Neural progenitor cell (in vitro differentiated cells): ENCODE data around the gene ADAM10. TPM values are rescaled to one million over a fixed set of nuclear protein-coding genes. Genes with fewer than 3 reads are reported as not detected.
"Not testable (repeated sequence)": the region's sequence is repeated elsewhere in the genome, so short reads cannot be mapped to it uniquely, and the experiment has no call there.

Source experiments
- DNase-seq: peaks from one replicate; pipeline ENCODE4 v3.0.0-alpha.2; 2016; ENCODE audit warnings: low spot score
- H2AFZ ChIP-seq: fragments of 200-600 bp; sonication (generic); replicated peaks from 2 replicates; pipeline ENCODE4 v1.6.1; 2016; ENCODE audit warnings: antibody characterized with exemption
- H3F3A ChIP-seq: fragments of 200-600 bp; sonication (generic); 2 replicates; pipeline ENCODE4 v1.6.1; 2016; ENCODE audit warnings: antibody characterized with exemption, low read depth
- H3K27ac ChIP-seq: fragments of 200-600 bp; sonication (generic); 2 replicates; pipeline ENCODE4 v1.5.1; 2016; ENCODE audit warnings: mild to moderate bottlenecking
- H3K27me3 ChIP-seq: fragments of 200-600 bp; sonication (generic); 2 replicates; pipeline ENCODE4 v1.6.1; 2016; ENCODE audit warnings: mild to moderate bottlenecking, moderate library complexity
- H3K36me3 ChIP-seq: fragments of 200-600 bp; sonication (generic); 2 replicates; pipeline ENCODE4 v1.5.1; 2016
- H3K4me1 ChIP-seq: fragments of 200-600 bp; sonication (generic); 2 replicates; pipeline ENCODE4 v1.6.1; 2016; ENCODE audit warnings: mixed run types
- H3K4me2 ChIP-seq: fragments of 200-600 bp; sonication (generic); 2 replicates; pipeline ENCODE4 v1.6.1; 2016
- H3K4me3 ChIP-seq: fragments of 200-600 bp; sonication (generic); 2 replicates; pipeline ENCODE4 v1.5.1; 2016
- H3K79me2 ChIP-seq: fragments of 200-600 bp; sonication (generic); 2 replicates; pipeline ENCODE4 v1.6.1; 2016; ENCODE audit warnings: low read depth
- H3K9ac ChIP-seq: fragments of 200-600 bp; sonication (generic); 2 replicates; pipeline ENCODE4 v1.6.1; 2016
- H3K9me3 ChIP-seq: fragments of 200-600 bp; sonication (generic); 2 replicates; pipeline ENCODE4 v1.5.1; 2016; ENCODE audit warnings: low read depth
- H4K20me1 ChIP-seq: fragments of 200-600 bp; sonication (generic); 2 replicates; pipeline ENCODE4 v1.6.1; 2016; ENCODE audit warnings: low read depth
- H3K27ac Mint-ChIP-seq: 3 replicates; pipeline ENCODE4 v1.8.0; 2021; ENCODE audit warnings: mixed read lengths
- H3K27me3 Mint-ChIP-seq: 2 replicates; pipeline ENCODE4 v1.8.0; 2022; ENCODE audit warnings: low read depth, mild to moderate bottlenecking, inconsistent platforms, moderate library complexity, mixed read lengths; ENCODE audit not compliant: insufficient read depth
- H3K36me3 Mint-ChIP-seq: 3 replicates; pipeline ENCODE4 v1.8.0; 2021; ENCODE audit warnings: mixed read lengths
- H3K4me1 Mint-ChIP-seq: 3 replicates; pipeline ENCODE4 v1.8.0; 2021; ENCODE audit warnings: mixed read lengths
- H3K4me3 Mint-ChIP-seq: 3 replicates; pipeline ENCODE4 v1.8.0; 2021; ENCODE audit warnings: mild to moderate bottlenecking, moderate library complexity, mixed read lengths
- H3K9me3 Mint-ChIP-seq: 3 replicates; pipeline ENCODE4 v1.8.0; 2020; ENCODE audit warnings: mixed read lengths
- EZH2 ChIP-seq: fragments of 200-600 bp; sonication (generic); IDR thresholded peaks from 2 replicates; pipeline ENCODE4 v1.6.1; 2017; ENCODE audit warnings: antibody characterized with exemption, mild to moderate bottlenecking, moderate library complexity
- EZH2phosphoT487 ChIP-seq: fragments of 200-600 bp; sonication (generic); IDR thresholded peaks from 2 replicates; pipeline ENCODE4 v1.6.1; 2017; ENCODE audit warnings: antibody characterized with exemption
- total RNA-seq: library from RNA; depleted of rRNA; stranded (reverse); fragments of >200 nt; gene quantifications from 2 replicates; pipeline ENCODE4 v1.2.3, GENCODE V29; 2015; ENCODE audit warnings: low replicate concordance
- TF ChIP-seq, protein P1 (sequence below): fragments of 200-600 bp; sonication (generic); IDR thresholded peaks from 2 replicates; pipeline ENCODE4 v1.5.1; 2017; ENCODE audit warnings: antibody characterized with exemption, mild to moderate bottlenecking

ADAM10 gene
- total RNA-seq, 1 donor from 2014 or later, result 153 TPM

DNA sequence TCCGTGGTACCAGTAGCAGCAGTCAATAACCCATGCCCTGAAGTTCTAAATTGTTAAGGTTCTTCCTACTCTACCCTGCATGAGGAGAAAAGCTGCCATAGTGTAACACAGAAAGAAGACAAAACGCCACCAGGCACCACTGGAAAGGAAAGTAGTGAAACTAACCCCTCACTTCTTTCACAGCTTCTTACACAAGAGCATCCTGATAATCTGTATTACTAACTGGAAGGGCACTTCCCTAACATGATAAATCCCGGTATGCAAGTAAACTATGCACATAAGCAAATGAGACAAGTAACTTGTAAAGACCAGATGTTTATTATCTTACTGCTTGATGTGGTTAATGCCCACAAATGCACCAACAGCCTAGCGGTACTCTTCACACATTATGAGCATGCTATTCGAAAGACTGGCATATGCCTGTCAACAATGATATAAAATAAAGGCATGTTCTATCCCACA, 141.3 kb downstream of the ADAM10 start:
- no peak for TF ChIP-seq EZH2
- TF ChIP-seq EZH2phosphoT487, result no peak
- TF ChIP-seq, protein P1, sequence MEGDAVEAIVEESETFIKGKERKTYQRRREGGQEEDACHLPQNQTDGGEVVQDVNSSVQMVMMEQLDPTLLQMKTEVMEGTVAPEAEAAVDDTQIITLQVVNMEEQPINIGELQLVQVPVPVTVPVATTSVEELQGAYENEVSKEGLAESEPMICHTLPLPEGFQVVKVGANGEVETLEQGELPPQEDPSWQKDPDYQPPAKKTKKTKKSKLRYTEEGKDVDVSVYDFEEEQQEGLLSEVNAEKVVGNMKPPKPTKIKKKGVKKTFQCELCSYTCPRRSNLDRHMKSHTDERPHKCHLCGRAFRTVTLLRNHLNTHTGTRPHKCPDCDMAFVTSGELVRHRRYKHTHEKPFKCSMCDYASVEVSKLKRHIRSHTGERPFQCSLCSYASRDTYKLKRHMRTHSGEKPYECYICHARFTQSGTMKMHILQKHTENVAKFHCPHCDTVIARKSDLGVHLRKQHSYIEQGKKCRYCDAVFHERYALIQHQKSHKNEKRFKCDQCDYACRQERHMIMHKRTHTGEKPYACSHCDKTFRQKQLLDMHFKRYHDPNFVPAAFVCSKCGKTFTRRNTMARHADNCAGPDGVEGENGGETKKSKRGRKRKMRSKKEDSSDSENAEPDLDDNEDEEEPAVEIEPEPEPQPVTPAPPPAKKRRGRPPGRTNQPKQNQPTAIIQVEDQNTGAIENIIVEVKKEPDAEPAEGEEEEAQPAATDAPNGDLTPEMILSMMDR, result no peak
- Mint-ChIP-seq H3K36me3 (peaks cover 41% of the 10 kb centered on the region), H3K4me3 (no peak overlapping the region), H3K27me3 (no peaks in the 10 kb centered on the region), H3K9me3 (no peaks in the 10 kb centered on the region), H3K4me1 (no peaks in the 10 kb centered on the region), H3K27ac (no peak overlapping the region)
- H3K36me3 ChIP-seq, result peaks cover 15% of the 10 kb centered on the region
- no peak overlapping the region for H3K4me3 ChIP-seq
- no peak for DNase-seq
- H3K9ac ChIP-seq, result no peak overlapping the region
- no peak overlapping the region for H2AFZ ChIP-seq
- no peaks in the 10 kb centered on the region for H4K20me1 ChIP-seq
- H3K27me3 ChIP-seq, result no peaks in the 10 kb centered on the region
- no peak overlapping the region for H3K4me2 ChIP-seq
- H3K27ac ChIP-seq, result no peak overlapping the region
- H3K79me2 ChIP-seq, result no peaks in the 10 kb centered on the region
- no peaks in the 10 kb centered on the region for H3K9me3 ChIP-seq
- no peaks in the 10 kb centered on the region for H3K4me1 ChIP-seq
- no peaks in the 10 kb centered on the region for H3F3A ChIP-seq

DNA sequence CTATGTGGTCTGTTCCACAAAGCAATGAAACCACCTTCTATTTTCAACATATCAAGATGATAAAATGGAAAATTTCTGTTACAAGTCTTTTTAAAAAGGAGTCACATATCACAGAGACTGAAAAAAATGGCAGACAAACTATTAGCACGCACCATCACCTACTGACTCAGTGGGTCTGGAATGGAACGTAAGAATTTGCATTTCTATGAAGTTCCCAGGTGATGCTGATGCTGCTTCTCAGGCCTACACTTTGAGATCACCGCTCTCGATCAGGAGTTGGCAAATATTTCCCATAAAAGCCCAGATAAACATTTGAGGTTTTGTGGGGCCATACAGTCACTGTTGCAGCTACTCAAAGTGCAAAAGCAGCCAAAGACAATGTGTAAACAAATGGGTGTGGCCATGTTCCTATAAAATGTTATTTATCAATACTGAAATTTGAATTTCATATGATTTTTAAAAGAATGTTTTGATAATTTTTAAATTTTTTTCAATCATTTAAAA, 142.9 kb downstream of the ADAM10 start:
- Mint-ChIP-seq H3K4me1 (no peaks in the 10 kb centered on the region), H3K4me3 (no peak overlapping the region), H3K27ac (no peak overlapping the region), H3K36me3 (peaks cover 38% of the 10 kb centered on the region), H3K9me3 (no peaks in the 10 kb centered on the region), H3K27me3 (no peaks in the 10 kb centered on the region)
- no peak for TF ChIP-seq EZH2phosphoT487
- TF ChIP-seq, protein P1, result no peak
- TF ChIP-seq EZH2, result no peak
- Histone ChIP-seq H4K20me1 (no peaks in the 10 kb centered on the region), H3K4me3 (no peak overlapping the region), H3K9me3 (no peaks in the 10 kb centered on the region), H3K36me3 (peaks cover 15% of the 10 kb centered on the region), H3K79me2 (no peaks in the 10 kb centered on the region), H3F3A (no peaks in the 10 kb centered on the region), H3K4me2 (no peak overlapping the region), H3K4me1 (no peaks in the 10 kb centered on the region), H3K9ac (no peak overlapping the region), H2AFZ (no peak overlapping the region), H3K27ac (no peak overlapping the region), H3K27me3 (no peaks in the 10 kb centered on the region)
- no peak for DNase-seq

DNA sequence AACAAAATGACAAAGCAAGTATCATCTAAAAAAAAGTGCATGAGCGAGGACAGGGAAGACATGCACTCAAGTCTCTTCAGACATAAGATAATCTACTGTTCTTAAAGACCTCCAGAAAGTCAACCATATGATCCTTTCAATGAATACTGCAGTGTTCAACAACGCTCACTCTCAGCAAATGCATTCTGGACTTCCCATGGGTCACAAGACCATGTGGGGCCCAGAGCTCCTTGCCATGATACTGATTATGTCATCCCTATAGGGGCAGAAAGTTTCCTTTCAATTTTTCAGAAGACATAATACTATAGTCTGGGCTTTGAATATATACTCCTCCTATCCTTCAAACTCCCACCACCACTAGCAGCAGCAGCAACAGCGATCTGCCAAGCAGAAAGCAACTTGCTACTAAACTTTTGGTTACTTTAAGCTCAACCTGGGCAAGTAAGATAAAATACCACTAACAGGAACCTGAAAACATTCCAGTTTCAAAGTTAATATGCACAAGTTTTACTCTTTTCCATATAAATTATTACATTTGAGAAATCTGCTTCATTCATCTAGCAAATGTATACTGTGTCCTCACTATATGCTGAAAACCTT, 143.5 kb downstream of the ADAM10 start:
- Mint-ChIP-seq H3K4me3 (no peak overlapping the region), H3K4me1 (no peaks in the 10 kb centered on the region), H3K36me3 (peaks cover 40% of the 10 kb centered on the region), H3K27ac (no peak overlapping the region), H3K27me3 (no peaks in the 10 kb centered on the region), H3K9me3 (no peaks in the 10 kb centered on the region)
- Histone ChIP-seq H3K79me2 (no peaks in the 10 kb centered on the region), H3F3A (no peaks in the 10 kb centered on the region), H3K4me2 (no peak overlapping the region), H3K9me3 (no peaks in the 10 kb centered on the region), H4K20me1 (no peaks in the 10 kb centered on the region), H3K27me3 (no peaks in the 10 kb centered on the region), H3K4me1 (no peaks in the 10 kb centered on the region), H3K4me3 (no peak overlapping the region), H3K9ac (no peak overlapping the region), H3K36me3 (peaks cover 14% of the 10 kb centered on the region), H2AFZ (no peak overlapping the region), H3K27ac (no peak overlapping the region)
- TF ChIP-seq EZH2phosphoT487, result no peak
- no peak for DNase-seq

DNA sequence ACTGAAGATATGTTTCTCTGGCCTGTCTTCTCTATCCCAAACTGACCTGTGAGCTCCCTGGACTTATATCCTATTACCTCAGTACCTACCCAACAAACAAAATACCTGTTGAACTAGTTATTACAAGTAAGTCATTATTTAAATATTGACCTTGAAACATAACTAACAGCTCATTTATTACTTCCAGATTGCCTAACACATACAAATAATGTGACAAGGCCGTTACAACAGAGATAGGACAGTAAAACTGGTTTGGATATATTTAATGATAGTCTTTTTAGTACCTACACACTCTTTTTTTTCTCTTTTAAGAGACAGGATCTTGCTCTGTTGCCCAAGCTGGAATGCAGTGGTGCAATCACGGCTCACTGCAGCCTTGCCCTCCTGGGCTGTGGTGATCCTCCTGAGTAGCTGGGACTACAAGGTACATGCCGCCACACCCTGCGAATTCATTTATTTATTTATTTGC, 145.0 kb downstream of the ADAM10 start:
- no peaks in the 10 kb centered on the region for H3K4me1 ChIP-seq
- no peak overlapping the region for H3K27ac ChIP-seq
- no peak overlapping the region for H3K4me2 ChIP-seq
- no peaks in the 10 kb centered on the region for H3K27me3 Mint-ChIP-seq
- peaks cover 38% of the 10 kb centered on the region for H3K36me3 Mint-ChIP-seq
- no peaks in the 10 kb centered on the region for H3K9me3 ChIP-seq
- H3K79me2 ChIP-seq, result no peaks in the 10 kb centered on the region
- no peak overlapping the region for H3K9ac ChIP-seq
- H3K4me3 ChIP-seq, result no peak overlapping the region
- TF ChIP-seq, protein P1, result no peak
- TF ChIP-seq EZH2, result no peak
- no peak for TF ChIP-seq EZH2phosphoT487
- no peaks in the 10 kb centered on the region for H3K27me3 ChIP-seq
- no peak for DNase-seq
- peaks cover 7% of the 10 kb centered on the region for H3K36me3 ChIP-seq
- no peaks in the 10 kb centered on the region for H3K9me3 Mint-ChIP-seq
- no peak overlapping the region for H3K4me3 Mint-ChIP-seq
- H3K4me1 Mint-ChIP-seq, result no peaks in the 10 kb centered on the region
- no peaks in the 10 kb centered on the region for H3F3A ChIP-seq
- H4K20me1 ChIP-seq, result no peaks in the 10 kb centered on the region
- no peak overlapping the region for H2AFZ ChIP-seq
- H3K27ac Mint-ChIP-seq, result no peak overlapping the region

DNA sequence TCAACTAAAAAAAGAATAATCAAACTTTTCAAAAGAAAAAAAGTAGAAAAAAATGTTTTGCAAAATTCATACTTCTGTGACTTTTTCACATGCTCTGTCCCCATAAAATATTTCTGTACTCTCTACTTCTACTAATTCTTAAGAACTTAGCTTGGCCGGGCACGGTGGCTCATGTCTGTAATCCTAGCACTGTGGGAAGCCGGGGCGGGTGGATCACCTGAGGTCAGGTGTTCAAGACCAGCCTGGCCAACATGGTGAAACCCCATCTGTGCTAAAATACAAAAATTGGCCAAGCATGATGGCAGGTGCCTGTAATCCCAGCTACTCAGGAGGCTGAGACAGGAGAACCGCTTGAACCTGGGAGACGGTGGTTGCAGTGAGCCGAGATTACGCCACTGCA, 145.6 kb downstream of the ADAM10 start:
- H3K4me2 ChIP-seq, H3K4me1 ChIP-seq, H3K4me3 ChIP-seq, H3K27me3 ChIP-seq, H3K4me3 Mint-ChIP-seq, H2AFZ ChIP-seq, H3K27ac Mint-ChIP-seq, H3F3A ChIP-seq, H4K20me1 ChIP-seq, H3K79me2 ChIP-seq, H3K36me3 ChIP-seq, DNase-seq, H3K9me3 ChIP-seq, H3K9me3 Mint-ChIP-seq, H3K27me3 Mint-ChIP-seq, H3K27ac ChIP-seq, H3K4me1 Mint-ChIP-seq, H3K9ac ChIP-seq: not testable (repeated sequence)
- peaks cover 37% of the 10 kb centered on the region for H3K36me3 Mint-ChIP-seq
